Fibroblast of peridontal ligament (primary cell): ENCODE measurements around the gene RASD1.

Source experiments
- DNase-seq: peaks from one replicate; pipeline ENCODE4 v3.0.0-alpha.2; 2010; ENCODE audit errors: extremely low read depth

The RASD1 gene

DNA sequence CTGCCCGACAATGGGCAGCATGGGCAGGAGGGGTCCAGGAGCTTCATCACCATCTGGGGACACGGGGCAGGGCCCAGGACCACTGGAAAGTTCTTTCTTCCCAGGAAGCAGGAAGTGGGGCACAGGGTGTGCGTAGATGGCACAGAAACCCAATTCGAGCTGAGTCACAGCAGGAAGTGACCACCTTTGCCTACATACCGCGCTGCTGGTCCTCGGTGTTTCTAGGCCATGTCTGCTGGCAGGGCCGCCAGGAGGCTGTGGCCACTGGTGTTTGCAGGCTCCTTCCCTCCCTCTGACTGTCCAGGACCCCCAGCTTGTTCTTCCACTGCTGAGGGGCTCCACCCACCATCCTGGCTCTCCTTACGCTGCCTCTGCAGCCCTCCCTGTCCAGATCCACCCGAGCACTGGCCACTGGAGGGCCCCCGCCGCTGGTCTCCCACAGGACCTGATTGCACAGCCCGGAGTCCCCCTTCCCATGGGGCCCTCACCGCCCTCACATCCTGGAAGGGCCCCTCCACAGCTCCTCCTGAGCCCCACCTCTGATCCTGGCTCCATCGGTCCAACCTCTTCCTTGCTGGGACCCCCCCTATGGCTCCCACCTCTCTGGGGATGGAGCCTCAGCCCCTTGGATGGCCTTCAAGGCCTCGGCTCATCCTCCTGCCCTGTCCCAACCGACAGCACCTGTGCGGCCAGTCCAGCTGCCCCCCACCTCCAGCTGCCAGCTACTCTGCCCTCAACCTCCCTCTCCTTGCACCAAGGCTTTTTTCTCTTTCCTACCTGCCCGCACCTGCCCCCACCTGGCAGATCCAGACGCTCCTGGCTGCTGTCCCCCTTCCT lies 14.5 kb upstream of the RASD1 start:
- no peak for DNase-seq

DNA sequence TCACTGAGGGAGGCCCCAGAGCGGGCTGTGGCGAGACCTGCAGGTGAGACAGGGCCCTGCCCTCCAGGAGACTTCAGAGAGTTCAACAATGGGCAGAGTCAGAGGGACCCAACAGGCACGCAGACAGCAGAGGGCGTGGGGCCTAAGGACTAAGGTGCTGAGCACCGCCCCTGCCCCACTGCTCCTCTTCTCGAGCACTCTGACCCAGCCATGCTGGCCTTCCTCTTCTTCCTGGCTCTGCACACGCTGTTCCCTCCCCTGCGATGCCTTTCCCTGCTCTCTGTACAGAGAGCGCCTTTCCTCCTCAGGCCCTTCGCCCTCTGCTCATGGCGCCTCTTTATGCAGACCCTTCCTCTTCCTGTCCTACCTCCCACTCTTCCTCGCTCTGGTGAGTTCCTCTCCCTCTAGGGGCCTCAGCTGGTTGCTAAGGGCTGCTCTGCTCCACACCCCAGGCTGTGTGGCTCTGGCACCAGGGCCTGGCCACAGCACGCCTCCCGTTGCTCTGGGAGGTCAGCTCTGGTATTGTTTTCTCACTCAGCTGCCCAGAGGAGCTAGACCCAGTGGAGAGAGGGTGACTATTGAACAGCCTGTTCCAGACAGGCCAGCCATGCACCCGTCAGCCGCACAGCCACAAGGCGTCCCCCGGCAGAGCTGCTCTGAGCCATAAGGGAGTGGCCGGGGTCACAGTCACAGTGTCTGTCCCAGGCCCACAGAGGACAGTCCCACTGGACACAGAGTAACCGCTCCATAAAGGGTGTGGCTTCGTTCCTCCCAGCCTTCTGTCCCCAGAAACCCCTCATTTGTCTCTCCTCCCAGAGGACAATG lies 13.6 kb upstream of the RASD1 start:
- no peak for DNase-seq

DNA sequence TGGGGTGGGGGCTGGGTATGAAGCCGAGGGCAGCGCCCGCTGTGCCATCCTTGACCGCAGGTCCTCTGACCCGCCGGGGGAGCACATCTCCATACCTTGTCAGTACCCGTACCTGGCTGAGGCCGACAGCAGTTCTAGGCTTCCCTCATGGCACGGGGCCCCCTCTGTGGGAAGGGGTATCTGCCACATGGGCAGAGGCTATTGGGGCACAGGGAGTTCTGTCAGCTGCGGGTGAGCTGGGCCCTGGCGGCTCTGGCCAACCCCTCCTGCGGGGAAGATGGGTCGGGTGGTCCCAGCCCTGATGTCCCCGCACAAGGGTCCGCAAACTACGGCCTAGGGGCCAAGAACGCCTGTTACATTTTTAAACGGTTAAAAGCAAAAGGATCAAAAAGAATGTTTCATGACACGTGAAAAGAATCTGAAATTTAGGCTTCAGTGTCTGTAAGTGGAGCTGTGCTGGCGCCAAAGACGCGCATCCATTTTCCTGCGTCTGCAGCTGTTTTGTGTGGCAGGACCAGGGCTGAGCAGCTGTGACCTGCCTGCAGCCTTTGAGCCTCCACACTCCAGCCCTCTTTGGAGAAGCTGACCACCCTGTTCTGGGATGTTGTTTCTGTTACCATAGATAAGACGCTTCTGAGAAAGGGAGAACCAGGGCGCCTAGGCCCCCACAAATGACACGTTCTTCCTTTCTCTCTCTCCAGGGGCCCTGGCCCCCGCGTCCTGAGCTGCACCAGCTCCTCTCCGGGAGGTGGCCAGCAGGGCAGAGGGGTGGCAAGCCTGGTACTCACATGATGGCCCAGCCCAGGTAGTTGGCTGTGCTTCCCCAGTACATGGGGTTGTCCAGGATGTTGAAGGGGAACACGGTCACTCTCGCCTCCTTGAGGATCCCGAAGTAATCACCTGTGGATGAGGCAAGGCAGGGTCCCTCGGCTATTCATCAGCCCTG lies 12.7 kb upstream of the RASD1 start:
- DNase-seq: no peak

DNA sequence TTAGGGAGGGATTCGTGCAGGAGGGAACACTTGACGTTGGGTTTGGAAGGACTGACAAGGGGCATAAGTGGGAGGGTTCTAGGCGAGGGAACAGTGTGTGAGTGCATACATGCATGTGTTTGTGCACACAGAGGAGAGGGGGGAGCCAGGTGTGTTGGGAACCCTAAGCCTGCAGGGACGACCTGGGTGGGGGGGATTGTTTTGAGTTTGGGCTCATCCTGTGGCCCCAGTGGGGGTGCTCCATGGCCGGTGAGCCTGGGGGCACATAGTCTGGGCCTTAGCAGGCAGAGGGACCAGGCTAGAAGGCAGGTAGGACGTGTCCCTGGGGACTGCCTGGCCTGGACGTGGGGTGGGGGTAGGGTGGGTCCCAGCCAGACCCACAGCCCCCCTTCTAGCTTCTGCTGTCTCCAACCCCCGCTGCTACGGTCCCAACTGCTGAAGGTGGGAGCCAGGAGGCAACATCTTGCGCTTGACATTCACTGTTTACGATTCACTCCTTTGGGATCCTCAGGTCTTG lies 11.9 kb upstream of the RASD1 start:
- no peak for DNase-seq

DNA sequence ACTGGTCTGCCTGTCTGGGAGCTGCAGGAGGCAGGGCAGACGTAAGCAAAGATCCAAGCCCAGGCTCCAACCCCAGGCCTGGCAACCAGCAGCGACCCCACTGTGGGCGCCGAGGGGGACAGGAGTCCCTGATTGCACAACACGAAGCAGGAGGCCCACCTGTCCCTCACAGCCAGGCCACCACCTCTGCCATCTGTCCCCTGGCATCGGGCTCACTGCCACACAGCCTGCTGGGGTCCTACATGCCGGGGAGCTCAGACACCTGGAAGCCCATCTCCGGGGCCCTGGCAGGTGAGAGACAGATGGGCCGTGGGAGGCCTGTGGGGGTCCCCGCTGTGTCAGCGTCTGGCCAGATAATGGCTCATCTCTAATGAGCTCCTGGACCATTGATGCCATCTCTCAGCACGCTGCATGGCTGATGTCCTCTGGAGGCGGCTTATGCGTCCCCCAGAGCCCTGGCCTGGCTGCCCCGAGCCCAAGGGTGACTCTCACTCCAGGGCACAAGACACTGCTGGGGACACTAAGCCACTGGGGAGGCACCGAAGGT lies 11.3 kb upstream of the RASD1 start:
- DNase-seq: no peak

DNA sequence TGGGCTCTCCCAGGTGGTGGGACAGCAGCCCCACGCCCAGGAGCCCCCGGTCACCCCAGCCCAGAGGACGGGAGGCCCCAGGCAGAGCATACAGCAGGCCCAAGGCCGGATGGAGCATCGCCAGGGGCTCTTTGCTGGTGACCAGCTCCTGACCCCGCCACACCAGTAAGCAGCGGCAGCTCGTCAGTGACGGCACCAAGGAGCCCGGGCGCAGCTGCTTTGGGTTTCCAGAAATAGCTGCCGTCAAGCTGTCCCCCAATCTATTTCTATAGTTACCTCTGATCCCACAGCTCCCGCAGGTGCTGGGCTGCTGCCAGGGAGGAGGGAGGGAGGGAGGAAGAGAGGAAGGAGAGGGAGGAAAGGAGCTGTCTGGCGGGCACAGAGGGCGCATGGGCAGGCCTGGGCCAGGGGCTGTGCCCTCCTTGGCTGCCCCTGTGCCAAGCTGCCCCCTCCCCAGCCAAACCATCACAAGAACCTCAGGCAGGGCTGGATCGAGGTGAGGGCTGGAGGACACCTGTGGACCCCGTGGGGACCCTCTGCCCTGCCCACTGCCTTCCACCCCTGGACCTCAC lies 10.8 kb upstream of the RASD1 start:
- DNase-seq: no peak

DNA sequence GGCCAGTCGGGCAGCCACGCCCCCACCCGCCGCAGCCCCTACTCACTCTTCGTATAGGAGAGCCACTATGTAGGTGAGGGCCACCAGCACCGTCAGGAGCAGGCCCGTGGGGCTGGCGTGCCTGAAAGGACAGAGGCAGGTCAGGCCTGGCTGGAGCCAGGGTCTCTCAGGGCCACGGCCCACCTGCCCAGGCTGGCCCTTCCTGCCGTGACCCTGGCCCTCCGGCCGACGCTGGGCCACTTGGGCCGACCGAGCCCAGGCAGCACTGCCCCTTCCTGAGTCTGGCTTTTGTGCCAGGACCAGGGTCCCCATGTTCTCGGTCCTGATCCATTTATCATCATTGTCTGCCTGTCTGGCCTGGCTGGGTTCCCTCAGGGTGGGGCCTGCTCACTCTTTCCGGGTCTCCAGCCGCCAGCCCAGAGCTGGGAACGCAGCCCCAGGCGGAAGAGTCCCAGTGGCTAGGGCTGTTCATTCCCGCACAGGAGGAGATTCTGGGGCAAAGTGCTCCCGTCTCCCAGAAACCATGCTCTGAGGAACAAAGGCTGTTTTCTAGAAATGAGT lies 10.1 kb upstream of the RASD1 start:
- DNase-seq: no peak

DNA sequence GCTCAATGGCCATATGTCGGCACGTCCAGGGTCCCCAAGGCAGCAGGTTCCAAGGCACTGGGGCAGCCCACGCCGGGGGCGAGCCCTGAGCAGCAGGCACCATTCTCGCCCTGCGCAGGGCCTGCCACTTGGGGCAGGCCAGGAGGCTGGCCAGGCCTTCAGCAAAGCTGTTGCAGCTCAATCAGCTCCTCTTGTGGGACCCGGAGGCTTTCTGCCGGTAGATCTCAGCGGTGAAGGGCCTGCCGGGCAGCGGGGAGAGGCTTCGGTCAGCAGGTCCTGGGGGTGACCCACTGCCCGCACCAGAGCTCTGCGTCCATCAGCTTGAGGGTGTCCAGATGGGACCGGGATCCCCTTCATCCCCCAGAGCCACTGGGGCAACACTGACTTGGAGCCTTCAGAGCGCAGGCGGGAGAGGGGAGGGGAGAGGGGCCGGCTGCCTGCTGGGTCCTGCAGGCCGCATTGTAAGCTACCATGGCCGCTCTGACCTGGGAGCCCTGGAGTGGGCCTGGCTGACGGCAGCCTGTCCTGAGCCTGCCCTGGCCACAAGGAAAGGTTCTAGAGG lies 9.5 kb upstream of the RASD1 start:
- DNase-seq: no peak

DNA sequence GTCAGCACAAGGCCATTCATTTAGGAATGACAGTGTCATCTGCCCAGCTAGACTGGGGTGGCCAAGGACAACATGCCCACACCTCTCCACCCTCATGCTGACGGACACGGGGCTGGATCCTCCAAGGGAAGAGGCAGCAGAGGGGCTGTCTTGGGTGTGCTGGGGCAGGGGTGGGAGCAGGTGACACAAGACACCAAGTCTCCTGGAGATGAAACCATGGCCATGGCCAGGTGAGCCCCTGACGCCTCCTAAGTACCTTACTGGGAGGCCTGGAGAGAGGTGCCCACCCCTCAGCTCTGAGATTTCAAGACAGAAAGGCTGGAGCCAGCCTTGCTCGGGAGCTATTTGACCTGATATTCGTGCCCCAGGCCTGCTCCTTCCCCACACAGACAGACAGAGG lies 9.0 kb upstream of the RASD1 start:
- no peak for DNase-seq

DNA sequence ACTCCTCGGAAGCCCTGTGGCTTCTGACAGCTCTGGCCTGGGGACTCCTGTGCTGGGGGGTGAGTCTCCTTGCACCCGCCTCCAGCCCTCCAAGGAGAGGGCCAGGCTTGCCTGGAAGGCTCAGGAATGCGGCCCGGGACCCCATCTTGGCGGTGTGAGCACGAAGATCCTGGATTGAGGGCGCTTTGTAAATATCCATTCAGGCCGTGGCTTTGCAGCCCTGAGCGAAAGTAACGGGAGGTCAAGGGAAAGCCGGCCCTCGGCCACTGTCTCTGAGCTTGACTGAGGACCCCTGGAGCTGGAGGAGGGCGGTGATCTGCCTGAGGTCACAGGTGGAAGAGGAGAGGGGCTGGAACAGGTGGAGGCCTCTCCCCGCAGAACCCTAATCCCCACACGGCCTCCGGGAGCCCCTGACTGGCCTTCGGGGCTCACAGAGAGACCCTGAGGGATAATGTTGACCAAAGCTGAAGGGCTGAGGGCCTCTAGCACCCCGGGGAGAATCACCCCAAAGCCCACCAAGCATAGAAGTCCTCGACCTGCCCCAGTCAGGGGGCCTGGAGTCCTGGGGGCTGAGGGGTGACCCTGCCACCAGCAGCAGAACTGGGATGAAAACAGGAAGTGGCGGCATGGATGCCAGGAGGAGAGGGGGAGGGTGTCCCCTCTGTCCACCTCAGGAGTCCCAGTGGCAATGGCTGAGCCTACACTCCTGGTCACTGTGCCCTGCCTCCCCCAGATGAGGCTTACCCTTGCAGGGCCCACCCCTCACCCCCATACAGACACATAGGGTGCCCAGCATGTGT lies 8.3 kb upstream of the RASD1 start:
- DNase-seq: no peak

DNA sequence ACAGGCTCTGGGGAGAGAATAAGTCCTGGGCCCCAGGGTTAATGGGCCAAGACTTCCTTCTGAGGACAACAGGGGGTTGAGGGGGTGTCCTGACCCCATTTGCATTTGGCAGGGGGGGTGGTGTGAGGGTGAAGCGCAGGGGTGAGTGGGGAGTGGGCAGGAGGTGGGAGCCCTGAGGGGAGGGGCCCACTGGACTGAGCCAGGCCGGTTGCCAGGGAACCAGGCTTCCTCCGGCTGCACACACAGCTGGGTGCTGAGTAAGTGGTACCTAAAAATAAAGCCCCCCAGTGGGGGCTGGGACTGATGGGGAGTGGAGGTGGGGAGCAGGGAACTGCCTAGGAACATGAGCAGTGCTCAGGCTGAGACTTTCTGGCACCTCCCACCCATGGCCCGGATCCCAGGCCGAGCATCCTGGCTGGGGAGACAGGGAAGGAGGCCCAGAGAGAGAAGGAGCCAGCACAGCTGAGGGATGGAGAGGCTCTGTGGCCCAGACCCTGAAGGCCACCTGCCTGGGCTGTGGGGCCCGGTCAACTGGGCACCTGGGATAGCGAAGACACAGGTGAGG lies 7.5 kb upstream of the RASD1 start:
- DNase-seq: no peak

DNA sequence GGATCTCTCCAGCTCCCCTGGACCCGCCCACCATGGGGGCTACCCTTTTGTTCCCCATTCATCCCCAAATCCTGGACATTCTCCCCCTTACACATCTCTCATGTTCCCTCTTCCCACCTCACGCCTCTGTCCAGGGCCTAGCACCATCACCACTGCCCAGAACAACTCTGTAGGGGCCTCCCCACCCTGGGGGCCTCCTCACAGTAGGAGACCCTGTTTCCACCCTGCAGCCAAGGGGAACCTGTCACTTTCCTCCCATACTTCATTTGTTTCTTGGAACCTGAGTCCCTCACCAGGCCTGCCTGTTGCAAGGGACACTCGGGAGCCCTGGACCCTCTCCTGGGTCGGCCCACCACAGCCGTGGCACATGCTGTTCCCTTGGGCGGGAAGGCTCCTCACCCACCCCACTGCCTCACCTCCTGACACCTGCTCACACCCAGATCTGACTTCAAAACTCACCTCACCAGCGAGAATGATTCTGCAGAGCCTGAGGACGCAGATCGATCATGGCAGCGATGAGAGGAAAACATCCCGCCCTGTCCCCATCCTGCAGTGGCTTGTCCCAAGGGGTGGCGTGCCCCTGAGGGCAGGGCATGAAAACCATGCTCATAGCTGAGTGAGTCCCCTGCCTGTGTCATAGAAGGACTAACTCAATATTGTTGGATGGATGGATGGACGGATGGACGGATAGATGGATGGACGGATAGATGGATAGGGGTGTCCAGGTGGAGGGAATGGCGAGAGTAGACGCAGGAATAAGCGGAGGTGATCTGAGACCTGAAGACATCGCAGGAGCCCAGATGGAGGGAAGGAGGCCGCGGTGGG lies 6.8 kb upstream of the RASD1 start:
- no peak for DNase-seq

DNA sequence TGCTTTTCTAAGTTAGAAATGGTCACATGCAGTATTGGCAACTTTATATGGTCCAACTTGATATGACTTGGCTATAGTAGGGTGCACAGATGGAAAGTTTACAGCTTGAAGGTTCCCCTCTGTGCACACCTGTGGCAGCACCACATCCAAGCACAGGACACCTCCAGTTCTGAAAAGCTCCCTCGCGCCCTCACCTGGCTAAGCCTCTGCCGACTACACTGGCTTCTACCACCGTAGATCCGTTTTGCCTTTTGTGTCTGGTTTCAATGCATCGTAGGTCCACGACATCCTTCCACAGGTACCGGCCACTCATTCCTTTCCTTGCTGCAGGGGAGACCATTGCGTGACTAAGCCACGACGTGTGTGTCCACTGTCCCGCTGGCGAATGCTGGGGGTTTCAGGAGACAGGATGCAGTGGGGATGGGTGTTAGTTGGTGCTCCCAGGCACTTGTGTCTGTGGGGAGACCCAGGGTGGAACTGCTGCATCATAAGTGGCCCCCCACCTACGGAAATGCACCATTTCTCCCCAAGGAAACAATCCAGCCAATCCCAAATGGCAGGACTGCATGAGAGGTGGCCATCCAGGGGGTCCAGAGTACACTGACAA lies 4.9 kb upstream of the RASD1 start:
- DNase-seq: no peak

DNA sequence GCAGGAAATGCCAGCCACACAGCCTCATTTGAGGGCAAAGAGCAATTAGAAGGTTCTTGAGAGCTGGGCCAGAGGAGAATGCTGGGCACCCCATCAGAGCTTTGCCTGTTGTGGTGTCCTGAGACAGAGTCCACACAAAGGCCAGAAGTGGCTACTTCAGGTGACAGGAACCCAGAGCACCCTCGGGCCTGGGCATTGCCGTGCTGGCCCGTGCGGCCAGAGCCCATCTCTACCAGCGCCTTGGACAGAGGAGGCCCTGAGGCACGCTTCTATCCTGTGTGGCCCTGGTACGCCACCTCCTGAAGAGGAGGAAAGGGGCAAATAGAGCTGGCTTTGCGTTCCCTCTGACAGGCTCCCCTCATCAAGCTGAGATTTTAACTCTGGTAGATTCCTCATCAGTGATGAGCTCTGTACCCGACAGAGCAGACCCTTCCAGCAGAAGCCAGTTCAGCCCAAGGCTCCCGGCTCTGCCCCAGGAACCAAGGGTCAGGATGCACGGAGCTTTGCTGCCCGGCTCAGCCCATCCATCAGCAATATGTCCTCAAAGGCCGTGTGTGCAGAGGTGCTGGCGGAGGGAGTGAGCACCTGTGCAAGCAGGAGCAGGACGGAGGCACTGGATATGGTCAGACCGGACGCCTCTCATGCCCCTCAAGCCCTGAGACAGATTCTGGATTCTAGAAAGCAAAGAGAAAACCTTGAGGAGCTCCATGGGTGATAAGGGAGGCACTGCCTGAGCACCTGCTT lies 3.4 kb upstream of the RASD1 start:
- DNase-seq: no peak

DNA sequence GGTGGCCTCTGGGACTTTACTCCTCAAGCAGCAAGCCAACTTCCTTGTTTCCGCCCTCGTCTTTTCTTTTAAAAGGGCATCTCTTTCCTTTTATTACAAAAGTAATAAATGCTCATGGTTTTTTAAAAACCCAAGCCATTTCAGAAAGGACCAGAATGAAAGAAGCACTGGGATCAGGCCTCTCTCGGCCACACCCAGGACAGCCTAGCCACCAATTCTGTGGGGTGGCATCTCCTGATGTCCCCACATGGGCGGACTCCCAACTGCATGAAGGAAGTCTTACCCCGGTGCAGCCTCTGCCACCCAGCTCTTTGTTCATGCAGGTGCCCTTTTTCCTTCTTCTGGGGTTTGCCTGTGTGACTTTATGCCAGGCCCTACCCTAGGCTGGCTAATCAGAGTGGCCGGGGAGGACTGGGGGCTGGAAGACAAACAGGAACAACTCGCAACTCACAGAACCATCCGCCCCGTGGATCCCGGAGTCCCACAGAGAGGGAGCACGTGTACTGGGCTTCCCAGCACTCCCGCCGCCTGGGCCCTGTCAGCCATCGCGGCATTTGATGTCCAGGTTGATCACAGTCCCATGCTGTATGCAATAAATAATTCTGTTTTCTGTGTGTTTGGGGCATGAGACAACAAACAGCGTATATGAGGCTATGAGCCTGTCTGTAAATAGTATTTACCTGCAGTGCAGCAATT lies 2.6 kb upstream of the RASD1 start:
- no peak for DNase-seq

DNA sequence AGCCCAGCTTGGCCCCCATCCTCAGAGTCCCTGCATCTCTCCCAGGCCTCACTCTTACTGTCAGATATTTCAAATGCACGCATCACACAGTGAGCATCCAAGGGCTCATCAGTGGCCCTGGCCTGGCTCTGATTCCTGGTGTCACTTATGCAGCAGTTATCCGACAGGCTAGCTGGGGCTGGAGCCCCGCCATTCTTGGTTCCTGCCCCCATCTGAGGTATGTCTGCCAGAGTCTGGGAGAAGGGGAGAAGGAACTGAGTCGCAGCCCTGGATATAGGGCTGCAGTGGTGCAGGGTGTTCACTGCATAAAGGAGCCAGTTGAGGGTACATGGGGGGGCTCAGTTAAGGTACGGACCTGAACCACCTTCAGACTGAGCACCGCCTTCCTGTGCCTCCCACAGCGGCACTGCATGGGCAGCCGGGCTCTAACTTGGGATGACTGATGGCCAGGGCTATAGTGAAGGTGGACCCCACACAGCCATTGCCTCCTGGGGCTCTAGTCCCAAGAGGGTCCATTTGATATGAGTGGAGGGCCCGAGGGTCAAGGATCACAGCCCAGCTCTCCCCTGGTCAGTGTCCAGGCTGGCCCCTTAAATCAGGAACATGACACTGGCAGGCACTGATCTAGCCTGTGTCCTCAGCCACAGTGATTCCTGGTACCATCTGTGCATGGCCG lies 1.8 kb upstream of the RASD1 start:
- DNase-seq: no peak
